OCI-M2 (cell line): ENCODE results near the gene RNASE7.
"Not testable (repeated sequence)": the region's sequence is repeated elsewhere in the genome, so short reads cannot be mapped to it uniquely, and the experiment has no call there.

Source experiments
- DNase-seq: peaks from one replicate; lab custom pipeline; 2025; ENCODE audit not compliant: unreplicated experiment; lab: John Stamatoyannopoulos, UW

Gene RNASE7

GRCh38 chr14:21023174-21023573, 19.0 kb upstream of the RNASE7 start:
- DNase-seq: no peak

GRCh38 chr14:21023817-21024584, 18.2 kb upstream of the RNASE7 start:
- DNase-seq: no peak

- DNase-seq: peak; percentile 22
Measured at GRCh38 chr14:21024585-21025370, 17.4 kb upstream of the RNASE7 start, which contains the start of gene NDRG2. Gene NDRG2, minus strand, starts transcription at chr14:21025061. Its CDS starts 1,746 bp downstream, at chr14:21023315.

- no peak for DNase-seq
Measured at GRCh38 chr14:21025371-21026273, 16.5 kb upstream of the RNASE7 start.

- no peak for DNase-seq
Measured at GRCh38 chr14:21026274-21026987, 15.7 kb upstream of the RNASE7 start.

GRCh38 chr14:21026988-21027315, 15.2 kb upstream of the RNASE7 start:
- no peak for DNase-seq

- DNase-seq: no peak
Measured at GRCh38 chr14:21029917-21030316, 12.2 kb upstream of the RNASE7 start, which contains the start of gene TPPP2. Gene TPPP2, plus strand, starts transcription at chr14:21030217. Its CDS starts 365 bp downstream, at chr14:21030582.

- no peak for DNase-seq
Measured at GRCh38 chr14:21030531-21030930, 11.6 kb upstream of the RNASE7 start.

- no peak for DNase-seq
Measured at GRCh38 chr14:21032326-21033132, 9.6 kb upstream of the RNASE7 start.

GRCh38 chr14:21033133-21033698, 8.9 kb upstream of the RNASE7 start:
- no peak for DNase-seq

- DNase-seq: no peak
Measured at GRCh38 chr14:21034707-21035106, 7.5 kb upstream of the RNASE7 start, which contains the start of gene RNASE13. Gene RNASE13, minus strand, starts transcription at chr14:21034807. Its CDS starts 519 bp downstream, at chr14:21034288.

- no peak for DNase-seq
Measured at GRCh38 chr14:21036751-21037150, 5.4 kb upstream of the RNASE7 start.

GRCh38 chr14:21037156-21037555, 5.0 kb upstream of the RNASE7 start:
- DNase-seq: no peak

- no peak for DNase-seq
Measured at GRCh38 chr14:21038441-21039422, 3.4 kb upstream of the RNASE7 start.

- DNase-seq: peak; percentile 31
Measured at GRCh38 chr14:21039585-21040369, 2.4 kb upstream of the RNASE7 start.

GRCh38 chr14:21040370-21040925, 1.7 kb upstream of the RNASE7 start:
- no peak for DNase-seq

GRCh38 chr14:21040941-21041340, 1.2 kb upstream of the RNASE7 start:
- DNase-seq: not testable (repeated sequence)
